MM.1S (cell line): ENCODE measurements around the gene PDE2A.

Experiments used
- DNase-seq: peaks from one replicate; pipeline ENCODE4 v3.0.0-alpha.2; 2015
- H2AFZ ChIP-seq: fragments of 300-600 bp; sonication (generic); 2 replicates; pipeline ENCODE4 v1.6.0; 2016; ENCODE audit warnings: antibody characterized with exemption, low read length
- H3F3A ChIP-seq: fragments of 300-600 bp; sonication (generic); 2 replicates; pipeline ENCODE4 v1.6.1; 2016; ENCODE audit warnings: mild to moderate bottlenecking, antibody characterized with exemption, low read length, moderate library complexity, mixed read lengths; ENCODE audit not compliant: insufficient read depth
- H3K27ac ChIP-seq: fragments of 300-600 bp; sonication (generic); 2 replicates; pipeline ENCODE4 v1.5.1; 2016; ENCODE audit warnings: mild to moderate bottlenecking, low read length
- H3K27me3 ChIP-seq: fragments of 300-600 bp; sonication (generic); replicated peaks from 2 replicates; pipeline ENCODE4 v1.6.0; 2016; ENCODE audit warnings: low read length; ENCODE audit not compliant: insufficient read depth
- H3K36me3 ChIP-seq: fragments of 300-600 bp; sonication (generic); replicated peaks from 2 replicates; pipeline ENCODE4 v1.6.1; 2016; ENCODE audit warnings: mild to moderate bottlenecking, low read length, mixed read lengths; ENCODE audit not compliant: insufficient read depth
- H3K4me1 ChIP-seq: fragments of 300-600 bp; sonication (generic); 2 replicates; pipeline ENCODE4 v1.6.1; 2016; ENCODE audit warnings: low read length, mixed read lengths
- H3K4me2 ChIP-seq: fragments of 300-600 bp; sonication (generic); 2 replicates; pipeline ENCODE4 v1.6.0; 2016; ENCODE audit warnings: low read depth, low read length
- H3K4me3 ChIP-seq: fragments of 300-600 bp; sonication (generic); 2 replicates; pipeline ENCODE4 v1.5.1; 2016; ENCODE audit warnings: low read length, mixed read lengths
- H3K79me2 ChIP-seq: fragments of 300-600 bp; sonication (generic); 2 replicates; pipeline ENCODE4 v1.6.1; 2016; ENCODE audit warnings: mixed run types, low read length, mixed read lengths
- H3K9ac ChIP-seq: fragments of 300-600 bp; sonication (generic); 2 replicates; pipeline ENCODE4 v1.6.1; 2016; ENCODE audit warnings: low read length, mixed read lengths
- H3K9me2 ChIP-seq: fragments of 300-600 bp; sonication (generic); replicated peaks from 2 replicates; pipeline ENCODE4 v1.6.1; 2016; ENCODE audit warnings: mild to moderate bottlenecking, low read length, mixed read lengths; ENCODE audit not compliant: insufficient read depth
- H3K9me3 ChIP-seq: fragments of 300-600 bp; sonication (generic); replicated peaks from 2 replicates; pipeline ENCODE4 v1.6.1; 2016; ENCODE audit warnings: mild to moderate bottlenecking, low read length, mixed read lengths; ENCODE audit not compliant: insufficient read depth
- H4K20me1 ChIP-seq: fragments of 300-600 bp; sonication (generic); 2 replicates; pipeline ENCODE4 v1.6.1; 2016; ENCODE audit warnings: mild to moderate bottlenecking, low read length, moderate library complexity, mixed read lengths; ENCODE audit not compliant: insufficient read depth
- CTCF ChIP-seq: fragments of 300-600 bp; sonication (generic); IDR thresholded peaks from 2 replicates; pipeline ENCODE4 v1.5.1; 2016; ENCODE audit warnings: antibody characterized with exemption, low read length, mixed read lengths
- EZH2 ChIP-seq: fragments of 300-600 bp; sonication (generic); optimal IDR thresholded peaks from 2 replicates; pipeline ENCODE3; 2017; ENCODE audit warnings: low read depth, mild to moderate bottlenecking, antibody characterized with exemption, low read length, mixed read lengths
- EZH2phosphoT487 ChIP-seq: fragments of 300-600 bp; sonication (generic); IDR thresholded peaks from 2 replicates; pipeline ENCODE4 v1.6.1; 2018; ENCODE audit warnings: antibody characterized with exemption, low read length

Gene PDE2A

GRCh38 chr11:72720047-72720446 is 45.8 kb upstream of the PDE2A start:
- H3K79me2 ChIP-seq: peaks cover 81% of the 10 kb centered on the region
- peak overlapping the region; percentile 96 for H3K9ac ChIP-seq

GRCh38 chr11:72719551-72719950 is 45.3 kb upstream of the PDE2A start:
- H4K20me1 ChIP-seq: no peaks in the 10 kb centered on the region
- peak overlapping the region; percentile 86 for H3K4me3 ChIP-seq
- no peaks in the 10 kb centered on the region for H3K36me3 ChIP-seq

More at GRCh38 chr11:72720047-72720446, 45.8 kb upstream of the PDE2A start:
- H4K20me1 ChIP-seq: no peaks in the 10 kb centered on the region
- no peaks in the 10 kb centered on the region for H3K36me3 ChIP-seq
- H3F3A ChIP-seq: peaks cover 29% of the 10 kb centered on the region
- peak overlapping the region; percentile 95 for H3K4me2 ChIP-seq
- no peaks in the 10 kb centered on the region for H3K9me2 ChIP-seq
- no peak for TF ChIP-seq EZH2
- TF ChIP-seq EZH2phosphoT487: no peak
- TF ChIP-seq CTCF: no peak
- H2AFZ ChIP-seq: no peak overlapping the region
- DNase-seq: no peak
- H3K9me3 ChIP-seq: no peaks in the 10 kb centered on the region
- peak overlapping the region; percentile 99 for H3K27ac ChIP-seq
- H3K27me3 ChIP-seq: no peaks in the 10 kb centered on the region
- H3K4me3 ChIP-seq: peak overlapping the region; percentile 86
- peaks cover 55% of the 10 kb centered on the region for H3K4me1 ChIP-seq

GRCh38 chr11:72719144-72719543 is 44.9 kb upstream of the PDE2A start:
- H3K4me1 ChIP-seq: peaks cover 56% of the 10 kb centered on the region
- H3K9ac ChIP-seq: peak overlapping the region; percentile 96

More at GRCh38 chr11:72719551-72719950, 45.3 kb upstream of the PDE2A start:
- Histone ChIP-seq H3K9me3 (no peaks in the 10 kb centered on the region), H3K4me1 (peaks cover 56% of the 10 kb centered on the region), H3K27me3 (no peaks in the 10 kb centered on the region), H3K9me2 (no peaks in the 10 kb centered on the region), H2AFZ (no peak overlapping the region), H3K9ac (peak overlapping the region; percentile 96), H3K79me2 (peaks cover 81% of the 10 kb centered on the region), H3K4me2 (peak overlapping the region; percentile 95), H3F3A (peaks cover 29% of the 10 kb centered on the region), H3K27ac (peak overlapping the region; percentile 99)
- DNase-seq: peak; percentile 66
- TF ChIP-seq CTCF: no peak
- no peak for TF ChIP-seq EZH2phosphoT487
- TF ChIP-seq EZH2: no peak

More at GRCh38 chr11:72719144-72719543, 44.9 kb upstream of the PDE2A start:
- peak; percentile 89 for DNase-seq
- H2AFZ ChIP-seq: no peak overlapping the region
- H3K27me3 ChIP-seq: no peaks in the 10 kb centered on the region
- H3K27ac ChIP-seq: peak overlapping the region; percentile 99
- H3K9me2 ChIP-seq: no peaks in the 10 kb centered on the region
- no peaks in the 10 kb centered on the region for H3K36me3 ChIP-seq
- H3K4me3 ChIP-seq: peak overlapping the region; percentile 86; the same call in 1 of the 2 replicates
- TF ChIP-seq CTCF (no peak), EZH2 (no peak), EZH2phosphoT487 (no peak)
- no peaks in the 10 kb centered on the region for H3K9me3 ChIP-seq
- H4K20me1 ChIP-seq: no peaks in the 10 kb centered on the region
- peak overlapping the region; percentile 95 for H3K4me2 ChIP-seq
- peaks cover 29% of the 10 kb centered on the region for H3F3A ChIP-seq
- peaks cover 81% of the 10 kb centered on the region for H3K79me2 ChIP-seq
